HepG2 (cell line): ENCODE data around the gene IGFLR1. TPM values are rescaled to one million over a fixed set of nuclear protein-coding genes. Genes with fewer than 3 reads are reported as not detected.

Source experiments
- ARID4A ChIP-seq: sonication (generic); formaldehyde crosslinking; IDR thresholded peaks from 2 replicates; pipeline ENCODE4 v1.5.0; 2020; ENCODE audit warnings: mild to moderate bottlenecking, missing genetic modification reagents, borderline replicate concordance
- ATF3 ChIP-seq: sonication (generic); formaldehyde crosslinking; IDR thresholded peaks from 2 replicates; pipeline ENCODE4 v1.4.0; 2020; ENCODE audit warnings: missing genetic modification reagents
- BHLHE40 ChIP-seq: IDR thresholded peaks from 2 replicates; pipeline ENCODE4 v1.6.1; 2011; ENCODE audit warnings: low read length, improper control_type of control experiment
- E2F2 ChIP-seq: sonication (generic); formaldehyde crosslinking; IDR thresholded peaks from 2 replicates; pipeline ENCODE4 v1.4.0; 2020; ENCODE audit warnings: missing genetic modification reagents, borderline replicate concordance
- GPN1 ChIP-seq: sonication (generic); formaldehyde crosslinking; IDR thresholded peaks from 2 replicates; pipeline ENCODE4 v1.5.1; 2020; ENCODE audit warnings: missing genetic modification reagents, borderline replicate concordance
- HNRNPLL ChIP-seq: fragments of 200-400 bp; formaldehyde crosslinking; IDR thresholded peaks from 2 replicates; pipeline ENCODE4 v1.6.1; 2017; ENCODE audit warnings: mild to moderate bottlenecking, low read depth, low read length; ENCODE audit not compliant: poor library complexity, severe bottlenecking
- MAX ChIP-seq: IDR thresholded peaks from 2 replicates; pipeline ENCODE4 v1.6.1; 2012; ENCODE audit warnings: inconsistent platforms
- PHF8 ChIP-seq: sonication (generic); formaldehyde crosslinking; IDR thresholded peaks from 2 replicates; pipeline ENCODE4 v1.5.0; 2020; ENCODE audit warnings: missing genetic modification reagents
- POLR2A ChIP-seq, 2 experiments: IDR thresholded peaks; 2 replicates each; pipeline ENCODE4 v1.6.1; 2011; ENCODE audit warnings: low read depth in 2 of 2, low read length in 2 of 2, mild to moderate bottlenecking in 1 of 2, moderate library complexity in 1 of 2; ENCODE audit not compliant: insufficient read depth in 1 of 2
- PRDM15 ChIP-seq: sonication (generic); formaldehyde crosslinking; IDR thresholded peaks from 2 replicates; pipeline ENCODE4 v1.4.0; 2020; ENCODE audit warnings: missing genetic modification reagents
- SALL1 ChIP-seq: sonication (generic); formaldehyde crosslinking; IDR thresholded peaks from 2 replicates; pipeline ENCODE4 v1.8.0; 2022; ENCODE audit warnings: mild to moderate bottlenecking, missing genetic modification reagents
- TCF12 ChIP-seq, 2 experiments: fragments of 450-650 bp in 1 of 2; sonication (generic) in 1 of 2; formaldehyde crosslinking in 1 of 2; IDR thresholded peaks; 2 replicates each; pipeline versions ENCODE4 v1.6.1 to v1.8.0; 2017 to 2022; ENCODE audit warnings: antibody characterized with exemption in 1 of 2, mild to moderate bottlenecking in 1 of 2, missing genetic modification reagents in 1 of 2, moderate library complexity in 1 of 2
- ZNF138 ChIP-seq: sonication (generic); formaldehyde crosslinking; IDR thresholded peaks from 2 replicates; pipeline ENCODE4 v1.5.0; 2020; ENCODE audit warnings: mild to moderate bottlenecking, low read depth, missing genetic modification reagents
- ZNF251 ChIP-seq: sonication (generic); formaldehyde crosslinking; IDR thresholded peaks from 2 replicates; pipeline ENCODE4 v1.9.0; 2021; ENCODE audit warnings: mild to moderate bottlenecking, missing genetic modification reagents
- ZNF616 ChIP-seq: sonication (generic); formaldehyde crosslinking; IDR thresholded peaks from 2 replicates; pipeline ENCODE4 v1.5.0; 2020; ENCODE audit warnings: low read depth, mild to moderate bottlenecking, missing genetic modification reagents
- ZNF777 ChIP-seq: sonication (generic); formaldehyde crosslinking; IDR thresholded peaks from 2 replicates; pipeline ENCODE4 v1.4.0; 2020; ENCODE audit warnings: missing genetic modification reagents
- polyA plus RNA-seq, 8 experiments: library from polyadenylated mRNA; depleted of rRNA in 3 of 8; stranded (reverse) in 7 of 8; unstranded in 1 of 8; fragments of >200 nt; fragmentation: Illumina TruSeq in 4 of 8; extraction: Trizol in 4 of 8; gene quantifications; 2 replicates each; pipeline versions ENCODE4 v1.2.1 to v1.2.3, GENCODE V29; 2011 to 2016; ENCODE audit warnings: low read depth in 4 of 8, missing spikeins in 1 of 8, mixed read lengths in 1 of 8; ENCODE audit not compliant: insufficient read depth in 1 of 8
- total RNA-seq, 5 experiments: library from RNA; depleted of rRNA; stranded (reverse); fragments of >200 nt; fragmentation: Illumina TruSeq; extraction: Trizol; gene quantifications; 2 replicates each; pipeline ENCODE4 v1.2.3, GENCODE V29; 2016; ENCODE audit warnings: low read depth in 1 of 5

IGFLR1 gene
- total and polyA plus RNA-seq, 2 of the 13 experiments (the other 11 are each of a cell fraction or from before 2014, with no cell fraction given), result 5.4 to 8.9 TPM

GRCh38 chr19:35744430-35745327 is 2.4 kb upstream of the IGFLR1 start (continued):
- TF ChIP-seq ARID4A (CRISPR knock-in tag) (peak; percentile 51), POLR2A (IDR thresholded peaks at IDR 0.05; ENCODE audit: insufficient read depth in 1 of 2, low read depth in 2 of 2, low read length in 2 of 2) (peak in 1 of 2 experiments; percentile 52; a peak in 1 of 4 replicates), GPN1 (CRISPR knock-in tag) (no peak), ZNF777 (no peak), ATF3 (0 out of 2 replicates have a peak, but pooled peaks have one; percentile 7), ZNF616 (no peak), TCF12 (IDR thresholded peaks at IDR 0.05) (no peak), TCF12 (CRISPR knock-in tag; IDR thresholded peaks at IDR 0.05) (no peak), MAX (peak; percentile 61), HNRNPLL (peak; percentile 53), ZNF138 (CRISPR knock-in tag) (no peak), E2F2 (CRISPR knock-in tag) (no peak), BHLHE40 (no peak), PHF8 (peak; percentile 4; the same call in 1 of the 2 replicates), PRDM15 (CRISPR knock-in tag) (0 out of 2 replicates have a peak, but pooled peaks have one; percentile 44), ZNF251 (CRISPR knock-in tag) (no peak), SALL1 (CRISPR knock-in tag) (peak; percentile 53; the same call in 1 of the 2 replicates)
